Right lobe of liver (tissue), 6 donors: ENCODE data around the gene NLRP9. TPM values are rescaled to one million over a fixed set of nuclear protein-coding genes. Genes with fewer than 3 reads are reported as not detected.
A peak's percentile ranks its signal among the peaks of the same experiment; 100 is the strongest.
"Not testable (repeated sequence)": the region's sequence is repeated elsewhere in the genome, so short reads cannot be mapped to it uniquely, and the experiment has no call there.

Source experiments
- ATAC-seq, 4 donors: fragments of 200-7000 bp; cut with Tn5 transposase; one replicate each; pipeline ENCODE4 v1.9.1; 2020; ENCODE audit warnings: mild to moderate bottlenecking in 4 of 4, moderate library complexity in 4 of 4
- DNase-seq, 3 donors: peaks; one replicate each; pipeline ENCODE4 v3.0.0-alpha.2; 2020
- H3K27ac ChIP-seq, 3 donors: fragments of 200-600 bp; one replicate each; pipeline ENCODE4 v1.8.0; 2022
- H3K27me3 ChIP-seq, 2 donors: fragments of 200-600 bp; one replicate each; pipeline ENCODE4 v1.8.0; 2022
- H3K36me3 ChIP-seq, 4 donors: fragments of 200-600 bp; sonication (generic) in 1 of 4; one replicate each; pipeline versions ENCODE4 v1.5.1 to v1.8.0; 2017 to 2022; ENCODE audit warnings: control low read depth in 1 of 4
- H3K4me1 ChIP-seq, 4 donors: fragments of 200-600 bp; sonication (generic) in 1 of 4; one replicate each; pipeline versions ENCODE4 v1.5.1 to v1.8.0; 2017 to 2022; ENCODE audit warnings: control low read depth in 1 of 4
- H3K4me3 ChIP-seq, 3 donors: fragments of 200-600 bp; one replicate each; pipeline ENCODE4 v1.8.0; 2022
- H3K9me3 ChIP-seq, 4 donors: fragments of 200-600 bp; sonication (generic) in 1 of 4; one replicate each; pipeline versions ENCODE4 v1.5.1 to v1.8.0; 2017 to 2022; ENCODE audit warnings: control low read depth in 1 of 4
- POLR2A ChIP-seq: fragments of 450-650 bp; IDR thresholded peaks from one replicate; pipeline ENCODE4 v1.6.1; 2017; ENCODE audit warnings: antibody characterized with exemption, mild to moderate bottlenecking
- WGBS: methylation state at CpG from one replicate; pipeline ENCODE4 v1.1.6; 2018; ENCODE audit warnings: low coverage, low lambda C conversion rate; ENCODE audit not compliant: insufficient coverage; ENCODE audit errors: missing lambda C conversion rate; 5-methylcytosine and 5-hydroxymethylcytosine counted together
- intact Hi-C, 2 donors: fragments of 100-400 bp; cut with DNase I; formaldehyde crosslinking; loops; one replicate each; pipeline versions ENCODE4 v1.11.2 to v1.14.1; 2022
- total RNA-seq, 6 experiments: library from RNA; depleted of rRNA in 2 of 6; stranded (reverse); fragments of >200 nt in 2 of 6; fragmentation: NEBNext Ultra II Directional in 3 of 6; extraction: Animal tissue kit (Norgen Biotek cat#: 25700) in 3 of 6; gene quantifications; one replicate each; pipeline versions ENCODE4 v1.1.0 to v1.2.4, GENCODE V29; 2016 to 2023
- TF ChIP-seq, protein P1 (sequence below), 4 donors: fragments of 200-600 bp in 3 of 4; fragments of 450-650 bp in 1 of 4; IDR thresholded peaks; one replicate each; pipeline versions ENCODE4 v1.5.1 to v1.8.0; 2016 to 2022; ENCODE audit warnings: antibody characterized with exemption in 4 of 4, mild to moderate bottlenecking in 2 of 4
- donor health status: DM: no; HTN: yes; CAD: no.
- donor health status: DM: no; HTN: no; CAD: no.
- donor health status: DM: no; HTN: no; CAD: no.
- donor health status: DM: no; HTN: yes; CAD: no.
- donor health status: DM: no; HTN: yes; CAD: no.

Gene NLRP9
- total RNA-seq, 6 experiments from 2014 or later: not detected

- ATAC-seq (peak in 1 of 4 donors; percentile 44), DNase-seq (no peak)
- H3K27me3 ChIP-seq: no peaks in the 10 kb centered on the region
- H3K9me3 ChIP-seq: no peaks in the 10 kb centered on the region
- intact Hi-C loops: no loop called here
- H3K27ac ChIP-seq: no peak overlapping the region
- no peak overlapping the region for H3K4me3 ChIP-seq
- TF ChIP-seq, protein P1, sequence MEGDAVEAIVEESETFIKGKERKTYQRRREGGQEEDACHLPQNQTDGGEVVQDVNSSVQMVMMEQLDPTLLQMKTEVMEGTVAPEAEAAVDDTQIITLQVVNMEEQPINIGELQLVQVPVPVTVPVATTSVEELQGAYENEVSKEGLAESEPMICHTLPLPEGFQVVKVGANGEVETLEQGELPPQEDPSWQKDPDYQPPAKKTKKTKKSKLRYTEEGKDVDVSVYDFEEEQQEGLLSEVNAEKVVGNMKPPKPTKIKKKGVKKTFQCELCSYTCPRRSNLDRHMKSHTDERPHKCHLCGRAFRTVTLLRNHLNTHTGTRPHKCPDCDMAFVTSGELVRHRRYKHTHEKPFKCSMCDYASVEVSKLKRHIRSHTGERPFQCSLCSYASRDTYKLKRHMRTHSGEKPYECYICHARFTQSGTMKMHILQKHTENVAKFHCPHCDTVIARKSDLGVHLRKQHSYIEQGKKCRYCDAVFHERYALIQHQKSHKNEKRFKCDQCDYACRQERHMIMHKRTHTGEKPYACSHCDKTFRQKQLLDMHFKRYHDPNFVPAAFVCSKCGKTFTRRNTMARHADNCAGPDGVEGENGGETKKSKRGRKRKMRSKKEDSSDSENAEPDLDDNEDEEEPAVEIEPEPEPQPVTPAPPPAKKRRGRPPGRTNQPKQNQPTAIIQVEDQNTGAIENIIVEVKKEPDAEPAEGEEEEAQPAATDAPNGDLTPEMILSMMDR (IDR thresholded peaks at IDR 0.05): no peak
- TF ChIP-seq POLR2A: no peak
- WGBS: 42% methylated on average over 7 of the region's 7 CpGs
- no peaks in the 10 kb centered on the region for H3K36me3 ChIP-seq
- H3K4me1 ChIP-seq: no peaks in the 10 kb centered on the region
These were observed 28.3 kb upstream of the NLRP9 start for GRCh38 chr19:55766466-55766865.

DNA sequence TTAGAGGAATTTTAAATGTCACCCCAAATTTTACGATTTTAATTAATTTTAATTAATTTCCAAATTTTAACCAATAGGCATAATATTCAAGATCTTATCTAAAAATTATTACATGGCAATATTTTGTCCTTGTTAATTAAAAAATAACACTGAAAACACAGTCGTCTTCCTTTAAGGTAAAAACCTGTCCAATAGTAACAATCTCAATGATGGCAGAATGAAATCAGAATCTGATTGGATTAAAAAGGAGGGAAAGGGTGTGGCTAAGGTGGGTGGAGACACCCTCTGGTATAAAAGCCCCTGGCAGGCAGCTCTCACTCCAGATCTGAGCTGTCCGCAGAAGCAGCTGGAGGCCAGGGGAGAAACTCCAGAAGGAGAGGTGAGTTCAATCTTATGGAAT is 20.6 kb upstream of the NLRP9 start, which contains the start of gene RFPL4A:
Gene RFPL4A (plus strand): TSS at position 301 of the 400 bp plus-strand sequence. CDS start 2,704 bp downstream, outside the sequence.
- ATAC-seq, H3K4me3 ChIP-seq, H3K9me3 ChIP-seq, H3K27me3 ChIP-seq, DNase-seq, H3K27ac ChIP-seq, H3K4me1 ChIP-seq, H3K36me3 ChIP-seq, intact Hi-C loops: not testable (repeated sequence)
- 66% methylated on average over 3 of the region's 3 CpGs for WGBS

DNA sequence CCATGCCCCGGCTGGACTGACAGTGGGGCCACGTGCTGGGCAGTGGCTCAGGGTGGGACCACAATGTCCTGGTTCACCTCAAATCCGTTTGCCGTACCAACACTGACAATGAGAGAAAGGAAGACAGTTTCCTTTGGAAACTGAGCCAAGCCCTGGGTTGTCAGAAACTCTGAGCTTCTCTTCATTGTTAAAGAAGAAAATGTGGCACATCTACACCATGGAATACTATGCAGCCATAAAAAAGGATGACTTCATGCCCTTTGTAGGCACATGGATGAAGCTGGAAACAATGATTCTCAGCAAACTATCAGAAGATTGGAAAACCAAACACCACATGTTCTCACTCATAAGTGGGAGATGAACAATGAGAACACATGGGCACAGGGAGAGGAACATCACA is 18.6 kb upstream of the NLRP9 start:
- H3K36me3 ChIP-seq, H3K27ac ChIP-seq, DNase-seq, H3K27me3 ChIP-seq, H3K9me3 ChIP-seq, H3K4me3 ChIP-seq, intact Hi-C loops, H3K4me1 ChIP-seq, ATAC-seq: not testable (repeated sequence)
- WGBS: 67% methylated on average over 4 of the region's 4 CpGs

DNA sequence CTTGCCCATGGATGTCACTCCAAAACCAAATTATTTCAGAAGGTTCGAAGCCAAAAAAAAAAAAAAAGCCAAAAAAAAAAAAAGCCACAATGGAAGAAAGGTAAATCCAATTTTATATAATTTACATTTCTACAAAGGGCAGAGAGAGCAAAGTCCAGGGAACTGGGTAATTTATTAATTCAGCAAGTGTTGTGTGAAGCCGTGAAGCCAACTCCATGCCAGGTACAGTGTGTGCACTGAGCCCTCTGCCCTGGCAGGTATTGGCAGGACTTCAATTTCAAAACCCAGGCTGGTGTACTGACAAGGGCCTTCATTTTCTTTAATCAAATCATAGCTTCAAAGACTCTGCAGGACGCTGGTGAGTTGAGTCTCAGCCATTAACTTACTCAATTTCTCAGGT is 15.2 kb upstream of the NLRP9 start:
- Histone ChIP-seq H3K4me1 (peaks cover 0 to 9% (median 0%) of the 10 kb centered on the region in 4 donors), H3K4me3 (no peak overlapping the region), H3K9me3 (no peaks in the 10 kb centered on the region), H3K36me3 (no peaks in the 10 kb centered on the region), H3K27ac (no peak overlapping the region), H3K27me3 (no peaks in the 10 kb centered on the region)
- intact Hi-C loops: no loop called here
- ATAC-seq (peak; percentile 90 to 99 (median 98)), DNase-seq (peak in 2 of 3 donors; percentile 47 to 81)
- 13% methylated on average over 3 of the region's 3 CpGs for WGBS
- no peak for TF ChIP-seq POLR2A
- TF ChIP-seq, protein P1 (IDR thresholded peaks at IDR 0.05): no peak

DNA sequence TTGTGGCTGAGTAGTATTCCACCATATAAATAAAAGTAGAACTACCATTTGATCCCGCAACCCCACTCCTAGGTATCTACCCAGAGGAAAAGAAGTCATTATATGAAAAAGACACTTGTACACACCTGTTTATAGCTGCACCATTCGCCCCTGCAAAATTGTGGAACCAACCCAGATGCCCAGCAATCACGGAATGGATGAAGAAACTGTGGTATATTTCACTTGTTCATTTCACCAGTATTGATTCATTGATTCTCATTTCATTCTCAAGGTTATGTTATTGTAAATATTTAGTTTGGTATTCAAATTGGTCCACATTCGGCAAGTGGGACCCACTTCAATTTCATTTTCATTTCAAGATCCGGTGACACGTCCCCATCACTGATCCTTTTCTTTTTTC is 12.5 kb upstream of the NLRP9 start:
- no peaks in the 10 kb centered on the region for H3K27me3 ChIP-seq
- ATAC-seq (no peak), DNase-seq (no peak)
- no peaks in the 10 kb centered on the region for H3K36me3 ChIP-seq
- peaks cover 0 to 9% (median 0%) of the 10 kb centered on the region in 4 donors for H3K4me1 ChIP-seq
- no peaks in the 10 kb centered on the region for H3K9me3 ChIP-seq
- TF ChIP-seq, protein P1 (IDR thresholded peaks at IDR 0.05): no peak
- no peak for TF ChIP-seq POLR2A
- intact Hi-C loops: no loop called here
- H3K4me3 ChIP-seq: no peak overlapping the region
- no peak overlapping the region for H3K27ac ChIP-seq
- 67% methylated on average over 6 of the region's 6 CpGs for WGBS

- H3K9me3 ChIP-seq, H3K4me1 ChIP-seq, H3K4me3 ChIP-seq, ATAC-seq, H3K36me3 ChIP-seq, intact Hi-C loops, DNase-seq, H3K27me3 ChIP-seq, H3K27ac ChIP-seq: not testable (repeated sequence)
- 57% methylated on average over 2 of the region's 2 CpGs for WGBS
These were observed 7.8 kb downstream of the NLRP9 start for GRCh38 chr19:55730378-55730777.
